Endothelial cell of umbilical vein (primary cell): Measurements from ENCODE around the gene MAPK8IP2. TPM values are rescaled to one million over a fixed set of nuclear protein-coding genes. Genes with fewer than 3 reads are reported as not detected.

Source experiments
- BruUV-seq: library from RNA; stranded (reverse); fragments of 400-500 nt; replicated peaks from 2 replicates; lab custom pipeline; 2021; lab: Mats Ljungman, UMichigan
- CTCF ChIA-PET: fragments of 300-600, 350-600 bp; sonication (Branson Sonifier 250); formaldehyde crosslinking; loops from one replicate; lab custom pipeline; 2021; ENCODE audit warnings: antibody characterized with exemption, inconsistent platforms; lab: Charles Lee
- POLR2A ChIA-PET: fragments of 300-600, 350-600 bp; sonication (Branson Sonifier 250); formaldehyde crosslinking; loops from one replicate; lab custom pipeline; 2021; ENCODE audit warnings: antibody characterized with exemption, inconsistent platforms; lab: Charles Lee
- DNase-seq: peaks from one replicate; pipeline ENCODE4 v3.0.0-alpha.2; 2011; ENCODE audit warnings: low read depth, low spot score
- FAIRE-seq: peaks from 2 replicates; lab custom pipeline; 2011; peaks lifted over from hg19 to GRCh38; lab: Jason Lieb, UNC
- H2AFZ ChIP-seq: 2 replicates; pipeline ENCODE4 v1.6.0; 2012; ENCODE audit warnings: low read depth, low read length, control low read depth, inconsistent platforms
- H3K27ac ChIP-seq: 2 replicates; pipeline ENCODE4 v1.5.1; 2011; ENCODE audit warnings: low read depth, mild to moderate bottlenecking, control low read depth, low read length, moderate library complexity; ENCODE audit not compliant: insufficient read depth
- H3K27me3 ChIP-seq, 2 experiments: 2 replicates each; pipeline versions ENCODE4 v1.6.0 to v1.6.1; 2011; ENCODE audit warnings: low read length in 2 of 2, mixed read lengths in 1 of 2; ENCODE audit not compliant: control insufficient read depth in 2 of 2, insufficient read depth in 2 of 2
- H3K36me3 ChIP-seq, 2 experiments: 2 replicates in 1 of 2; 3 replicates in 1 of 2; pipeline ENCODE4 v1.5.1; 2011; ENCODE audit warnings: low read length in 2 of 2, mild to moderate bottlenecking in 1 of 2, moderate library complexity in 1 of 2; ENCODE audit not compliant: control insufficient read depth in 2 of 2, insufficient read depth in 2 of 2; ENCODE audit errors: extremely low read depth in 1 of 2
- H3K4me1 ChIP-seq: 3 replicates; pipeline ENCODE4 v1.5.1; 2011; ENCODE audit warnings: mild to moderate bottlenecking, low read length; ENCODE audit not compliant: control insufficient read depth, insufficient read depth; ENCODE audit errors: extremely low read depth
- H3K4me2 ChIP-seq: 2 replicates; pipeline ENCODE4 v1.6.1; 2011; ENCODE audit warnings: low read length, control low read depth, mixed read lengths; ENCODE audit not compliant: insufficient read depth
- H3K4me3 ChIP-seq, 3 experiments: fragments of 200-600 bp in 1 of 3; sonication (generic), shearing (Covaris generic) in 1 of 3; replicated peaks in 1 of 3; 2 replicates each; pipeline ENCODE4 v1.5.1; 2011 to 2016; ENCODE audit warnings: control low read depth in 3 of 3, low read length in 3 of 3, mild to moderate bottlenecking in 2 of 3, inconsistent platforms in 1 of 3, low read depth in 1 of 3, moderate library complexity in 1 of 3; ENCODE audit not compliant: insufficient read depth in 1 of 3
- H3K79me2 ChIP-seq: 2 replicates; pipeline ENCODE4 v1.6.0; 2012; ENCODE audit warnings: low read length, inconsistent platforms; ENCODE audit not compliant: control insufficient read depth, insufficient read depth
- H3K9ac ChIP-seq: replicated peaks from 2 replicates; pipeline ENCODE3; 2011; ENCODE audit warnings: low read length, control low read depth; ENCODE audit not compliant: insufficient read depth; ENCODE audit errors: extremely low read depth
- H3K9me1 ChIP-seq: replicated peaks from 3 replicates; pipeline ENCODE4 v1.6.0; 2011; ENCODE audit warnings: mild to moderate bottlenecking, low read length; ENCODE audit not compliant: control insufficient read depth, insufficient read depth; ENCODE audit errors: extremely low read depth
- H3K9me3 ChIP-seq: replicated peaks from 2 replicates; pipeline ENCODE4 v1.5.1; 2012; ENCODE audit warnings: low read length, inconsistent platforms; ENCODE audit not compliant: control insufficient read depth, insufficient read depth
- H4K20me1 ChIP-seq: replicated peaks from 2 replicates; pipeline ENCODE3; 2011; ENCODE audit warnings: mild to moderate bottlenecking, low read length; ENCODE audit not compliant: control insufficient read depth, insufficient read depth; ENCODE audit errors: extremely low read depth
- EZH2 ChIP-seq: IDR thresholded peaks from 2 replicates; pipeline ENCODE4 v1.6.1; 2012; ENCODE audit warnings: borderline replicate concordance, low read depth, mild to moderate bottlenecking, moderate library complexity, low read length, inconsistent platforms; ENCODE audit not compliant: severe bottlenecking
- FOS ChIP-seq: IDR thresholded peaks from 2 replicates; pipeline ENCODE4 v1.6.1; 2011; ENCODE audit warnings: mild to moderate bottlenecking, low read length, moderate library complexity, borderline replicate concordance; ENCODE audit not compliant: insufficient read depth
- GATA2 ChIP-seq: IDR thresholded peaks from 2 replicates; pipeline ENCODE4 v1.7.0; 2011; ENCODE audit warnings: low read depth, mild to moderate bottlenecking, moderate library complexity, mixed read lengths, low read length; ENCODE audit not compliant: insufficient read length, insufficient read depth
- JUN ChIP-seq: IDR thresholded peaks from 2 replicates; pipeline ENCODE4 v1.6.1; 2011; ENCODE audit warnings: borderline replicate concordance, low read depth; ENCODE audit not compliant: insufficient read length, insufficient read depth
- MYC ChIP-seq: IDR thresholded peaks from one replicate; pipeline ENCODE4 v1.6.1; 2011; ENCODE audit warnings: mild to moderate bottlenecking, low read depth, low read length
- POLR2A ChIP-seq: IDR thresholded peaks from 2 replicates; pipeline ENCODE4 v1.6.1; 2012; ENCODE audit warnings: low read depth, mild to moderate bottlenecking, control low read depth, low read length
- POLR2AphosphoS5 ChIP-seq: IDR thresholded peaks from 2 replicates; pipeline ENCODE4 v1.6.1; 2012; ENCODE audit warnings: low read depth, mild to moderate bottlenecking, control low read depth, low read length, moderate library complexity; ENCODE audit not compliant: insufficient read depth
- dilution Hi-C: fragments of 300-500 bp; cut with MboI; formaldehyde crosslinking; loops from one replicate; pipeline ENCODE4 v1.15.0; 2019; ENCODE audit warnings: low sequenced_read_pairs; ENCODE audit not compliant: extremely low pct_ligation_motif_present
- intact Hi-C: fragments of 100-400 bp; cut with micrococcal nuclease; formaldehyde crosslinking; loops from one replicate; pipeline ENCODE4 v1.10.0; 2022
- polyA plus RNA-seq, 4 experiments: library from polyadenylated mRNA; depleted of rRNA in 3 of 4; stranded (reverse) in 3 of 4; unstranded in 1 of 4; fragments of >200 nt; gene quantifications; 2 replicates each; pipeline versions ENCODE4 v1.2.1 to v1.2.3, GENCODE V29; 2011 to 2012; ENCODE audit warnings: missing spikeins in 1 of 4
- total RNA-seq: library from RNA; stranded (reverse); gene quantifications from 2 replicates; pipeline ENCODE4 v1.2.3, GENCODE V29; 2021
- TF ChIP-seq, protein P1 (sequence below), 2 donors: IDR thresholded peaks; 1 replicate in 1 of 2; 2 replicates in 1 of 2; pipeline ENCODE4 v1.5.1; 2011; ENCODE audit warnings: low read length in 2 of 2, mild to moderate bottlenecking in 2 of 2, moderate library complexity in 2 of 2, control low read depth in 1 of 2, inconsistent platforms in 1 of 2, low read depth in 1 of 2; ENCODE audit not compliant: insufficient read depth in 1 of 2; ENCODE audit errors: extremely low read depth in 1 of 2
- TF ChIP-seq, protein P2 (sequence below): IDR thresholded peaks from 2 replicates; pipeline ENCODE4 v1.6.1; 2011; ENCODE audit not compliant: insufficient read depth, insufficient read length

The MAPK8IP2 gene
- total and polyA plus RNA-seq, 2 donors (not counting 3 experiments of a cell fraction or from before 2014, with no cell fraction given) = 0.21 to 0.31 TPM

DNA sequence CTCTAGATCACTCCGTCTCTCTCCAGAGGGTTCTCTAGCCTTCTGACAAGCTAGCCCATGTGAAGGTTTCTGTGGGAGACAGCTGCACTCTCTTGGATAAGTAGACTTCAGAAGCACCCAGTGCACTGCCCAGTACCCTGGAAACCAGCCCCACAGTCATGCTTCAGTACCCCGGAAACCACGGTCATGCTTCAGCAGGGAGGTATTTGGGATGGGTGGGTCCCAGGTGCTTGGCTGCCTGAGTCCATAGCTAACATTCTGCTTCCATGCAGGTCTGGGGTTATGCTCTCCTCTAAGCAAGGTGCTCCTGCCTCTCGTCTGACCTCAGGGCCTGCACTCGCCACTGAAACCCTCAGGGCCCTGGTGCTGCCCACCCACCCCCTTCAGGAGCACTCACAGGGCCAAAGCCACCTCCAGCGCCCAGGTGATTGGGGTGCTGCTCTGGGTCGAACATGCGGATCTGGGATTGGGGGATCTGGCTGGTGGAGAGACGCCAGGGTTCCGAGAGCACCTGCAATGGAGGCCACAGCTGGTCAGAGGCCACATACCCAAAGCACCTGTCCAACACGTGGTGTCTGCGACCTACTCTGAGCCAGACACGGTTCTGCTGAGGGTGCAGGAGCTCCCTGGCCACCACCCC lies 30.6 kb upstream of the MAPK8IP2 start:
- H3K79me2 ChIP-seq = no peaks in the 10 kb centered on the region
- DNase-seq (no peak), FAIRE-seq (no peak)
- no peaks in the 10 kb centered on the region for H3K36me3 ChIP-seq
- POLR2A ChIA-PET = no interaction called here
- no peak overlapping the region for H3K4me3 ChIP-seq
- H3K27me3 ChIP-seq = no peaks in the 10 kb centered on the region
- H3K27ac ChIP-seq = no peak overlapping the region
- H3K9me3 ChIP-seq = no peaks in the 10 kb centered on the region
- BruUV-seq = no TSS peak
- H3K4me2 ChIP-seq = no peak overlapping the region
- H3K4me1 ChIP-seq = no peaks in the 10 kb centered on the region
- TF ChIP-seq POLR2A = no peak
- no peak for TF ChIP-seq GATA2
- TF ChIP-seq JUN = no peak
- TF ChIP-seq FOS = no peak
- TF ChIP-seq, protein P1, sequence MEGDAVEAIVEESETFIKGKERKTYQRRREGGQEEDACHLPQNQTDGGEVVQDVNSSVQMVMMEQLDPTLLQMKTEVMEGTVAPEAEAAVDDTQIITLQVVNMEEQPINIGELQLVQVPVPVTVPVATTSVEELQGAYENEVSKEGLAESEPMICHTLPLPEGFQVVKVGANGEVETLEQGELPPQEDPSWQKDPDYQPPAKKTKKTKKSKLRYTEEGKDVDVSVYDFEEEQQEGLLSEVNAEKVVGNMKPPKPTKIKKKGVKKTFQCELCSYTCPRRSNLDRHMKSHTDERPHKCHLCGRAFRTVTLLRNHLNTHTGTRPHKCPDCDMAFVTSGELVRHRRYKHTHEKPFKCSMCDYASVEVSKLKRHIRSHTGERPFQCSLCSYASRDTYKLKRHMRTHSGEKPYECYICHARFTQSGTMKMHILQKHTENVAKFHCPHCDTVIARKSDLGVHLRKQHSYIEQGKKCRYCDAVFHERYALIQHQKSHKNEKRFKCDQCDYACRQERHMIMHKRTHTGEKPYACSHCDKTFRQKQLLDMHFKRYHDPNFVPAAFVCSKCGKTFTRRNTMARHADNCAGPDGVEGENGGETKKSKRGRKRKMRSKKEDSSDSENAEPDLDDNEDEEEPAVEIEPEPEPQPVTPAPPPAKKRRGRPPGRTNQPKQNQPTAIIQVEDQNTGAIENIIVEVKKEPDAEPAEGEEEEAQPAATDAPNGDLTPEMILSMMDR (IDR thresholded peaks at IDR 0.05; ENCODE audit: extremely low read depth in 1 of 2, insufficient read depth in 1 of 2, low read depth in 1 of 2, low read length in 2 of 2) = no peak
- TF ChIP-seq POLR2AphosphoS5 = no peak
- TF ChIP-seq, protein P2, sequence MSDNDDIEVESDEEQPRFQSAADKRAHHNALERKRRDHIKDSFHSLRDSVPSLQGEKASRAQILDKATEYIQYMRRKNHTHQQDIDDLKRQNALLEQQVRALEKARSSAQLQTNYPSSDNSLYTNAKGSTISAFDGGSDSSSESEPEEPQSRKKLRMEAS = no peak
- TF ChIP-seq MYC = no peak
- no peak for TF ChIP-seq EZH2
- CTCF ChIA-PET = interaction anchor here (1.8 kb wide), 1 partner anchor 9 kb away, joined by 5 read pairs; no protein-coding TSS in a partner anchor
- no peaks in the 10 kb centered on the region for H3K9me1 ChIP-seq
- H3K9ac ChIP-seq = no peak overlapping the region
- H4K20me1 ChIP-seq = no peaks in the 10 kb centered on the region
- dilution Hi-C loops (no loop called here), intact Hi-C loops (no loop called here)
- H2AFZ ChIP-seq = no peak overlapping the region
